Large intestine (tissue), 3 donors: ENCODE results near the gene RAB5B. TPM values are rescaled to one million over a fixed set of nuclear protein-coding genes. Genes with fewer than 3 reads are reported as not detected.

ENCODE experiments used
- DNase-seq, 2 donors: peaks; one replicate each; pipeline versions ENCODE4 v3.0.0 to v3.0.0-alpha.2; 2013
- H3K27ac ChIP-seq: one replicate; pipeline ENCODE4 v1.5.1; 2013; ENCODE audit warnings: low read length
- H3K27me3 ChIP-seq: 2 replicates; pipeline ENCODE4 v1.6.1; 2013; ENCODE audit warnings: low read length; ENCODE audit not compliant: control insufficient read depth, insufficient read depth
- H3K36me3 ChIP-seq: 2 replicates; pipeline ENCODE4 v1.6.1; 2013; ENCODE audit warnings: low read length; ENCODE audit not compliant: control insufficient read depth, insufficient read depth
- H3K4me1 ChIP-seq: one replicate; pipeline ENCODE4 v1.6.1; 2013; ENCODE audit warnings: low read length; ENCODE audit not compliant: control insufficient read depth, insufficient read depth
- H3K4me3 ChIP-seq: one replicate; pipeline ENCODE4 v1.5.1; 2013; ENCODE audit warnings: low read length
- H3K9me3 ChIP-seq: one replicate; pipeline ENCODE4 v1.6.1; 2013; ENCODE audit warnings: mild to moderate bottlenecking, low read depth, low read length, moderate library complexity; ENCODE audit not compliant: control insufficient read depth
- WGBS: methylation state at CpG from one replicate; pipeline ENCODE4 v1.1.5; 2013; ENCODE audit warnings: low lambda C conversion rate; ENCODE audit not compliant: insufficient coverage; 5-methylcytosine and 5-hydroxymethylcytosine counted together
- polyA plus RNA-seq: library from polyadenylated mRNA; unstranded; fragments of 120-200 nt; gene quantifications from one replicate; pipeline ENCODE4 v1.2.1, GENCODE V29; 2013

Gene RAB5B
- polyA plus RNA-seq, 1 donor, result 112 TPM

DNA sequence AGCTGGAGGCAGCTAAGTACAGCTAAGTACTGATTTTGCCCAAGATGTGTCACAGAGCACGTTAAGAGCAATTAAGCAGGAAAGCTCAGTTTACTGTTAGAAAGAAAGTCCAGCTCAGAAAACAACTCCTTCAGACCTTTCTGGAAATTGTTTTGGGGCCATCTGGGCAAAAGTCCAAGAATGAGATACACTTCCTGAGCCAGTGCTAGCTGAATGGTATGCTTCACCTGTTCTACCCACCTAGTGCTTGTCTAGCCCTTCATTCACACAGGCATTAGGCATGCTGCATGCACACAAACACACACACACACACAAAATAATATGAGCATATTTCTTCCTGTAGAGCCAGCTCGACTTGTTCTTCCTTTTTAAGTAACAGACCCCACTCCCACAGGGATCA lies 40.3 kb downstream of the RAB5B start:
- DNase-seq, result peak; percentile 71 to 90
- peak overlapping the region; percentile 84 for H3K27ac ChIP-seq
- no peaks in the 10 kb centered on the region for H3K27me3 ChIP-seq
- no peaks in the 10 kb centered on the region for H3K9me3 ChIP-seq
- H3K36me3 ChIP-seq, result no peaks in the 10 kb centered on the region
- H3K4me1 ChIP-seq, result peaks cover 68% of the 10 kb centered on the region
- H3K4me3 ChIP-seq, result no peak overlapping the region
- WGBS, result no CpG with 5 or more reads among the region's 2 CpGs

DNA sequence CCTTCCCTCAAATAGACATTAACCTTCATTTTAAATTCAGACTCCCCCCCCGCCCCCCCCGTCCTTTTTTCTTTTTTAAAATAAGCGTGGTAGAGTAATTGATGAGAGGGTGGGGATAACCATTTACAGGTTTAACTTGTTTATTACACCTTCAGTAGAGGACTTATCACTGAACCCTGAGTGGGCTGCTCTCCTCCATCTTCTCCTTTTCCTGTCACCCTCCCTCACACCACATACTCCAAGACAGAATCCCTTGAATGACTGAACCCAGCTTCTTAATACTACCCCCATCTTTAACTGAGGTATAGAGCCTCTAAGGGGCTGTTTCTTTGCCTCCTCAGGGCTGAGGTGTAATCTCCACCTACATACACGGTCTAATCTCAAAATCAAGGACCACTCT lies 43.3 kb downstream of the RAB5B start:
- no CpG with 5 or more reads among the region's 4 CpGs for WGBS
- H3K4me3 ChIP-seq, result no peak overlapping the region
- H3K27ac ChIP-seq, result peak overlapping the region; percentile 82
- no peaks in the 10 kb centered on the region for H3K36me3 ChIP-seq
- no peaks in the 10 kb centered on the region for H3K9me3 ChIP-seq
- peaks cover 77% of the 10 kb centered on the region for H3K4me1 ChIP-seq
- no peak for DNase-seq
- H3K27me3 ChIP-seq, result no peaks in the 10 kb centered on the region

DNA sequence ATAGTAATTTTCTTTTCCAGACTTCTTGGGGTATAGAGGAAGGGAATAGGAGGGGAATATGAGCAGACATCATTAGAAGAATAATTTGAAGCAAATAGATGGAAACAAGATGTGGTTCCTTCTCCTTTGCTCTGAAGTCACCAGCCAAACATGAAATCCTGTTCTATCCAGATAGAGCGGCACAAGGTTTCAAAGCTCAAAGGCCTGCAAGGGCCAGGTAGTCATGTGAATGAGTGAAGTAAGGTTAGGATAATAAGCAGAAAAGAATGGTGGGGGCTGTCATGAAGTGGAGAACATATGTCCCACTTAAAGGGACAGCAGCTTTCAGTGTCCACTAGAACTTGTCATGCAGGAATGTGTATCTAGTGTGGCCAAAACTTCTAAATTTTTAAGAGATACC lies 44.5 kb downstream of the RAB5B start:
- no peaks in the 10 kb centered on the region for H3K27me3 ChIP-seq
- peak overlapping the region; percentile 82 for H3K27ac ChIP-seq
- no peaks in the 10 kb centered on the region for H3K9me3 ChIP-seq
- DNase-seq, result peak; percentile 66 to 87
- H3K4me1 ChIP-seq, result peaks cover 73% of the 10 kb centered on the region
- 20% methylated on average over 1 of the region's 1 CpG for WGBS
- H3K4me3 ChIP-seq, result no peak overlapping the region
- no peaks in the 10 kb centered on the region for H3K36me3 ChIP-seq

DNA sequence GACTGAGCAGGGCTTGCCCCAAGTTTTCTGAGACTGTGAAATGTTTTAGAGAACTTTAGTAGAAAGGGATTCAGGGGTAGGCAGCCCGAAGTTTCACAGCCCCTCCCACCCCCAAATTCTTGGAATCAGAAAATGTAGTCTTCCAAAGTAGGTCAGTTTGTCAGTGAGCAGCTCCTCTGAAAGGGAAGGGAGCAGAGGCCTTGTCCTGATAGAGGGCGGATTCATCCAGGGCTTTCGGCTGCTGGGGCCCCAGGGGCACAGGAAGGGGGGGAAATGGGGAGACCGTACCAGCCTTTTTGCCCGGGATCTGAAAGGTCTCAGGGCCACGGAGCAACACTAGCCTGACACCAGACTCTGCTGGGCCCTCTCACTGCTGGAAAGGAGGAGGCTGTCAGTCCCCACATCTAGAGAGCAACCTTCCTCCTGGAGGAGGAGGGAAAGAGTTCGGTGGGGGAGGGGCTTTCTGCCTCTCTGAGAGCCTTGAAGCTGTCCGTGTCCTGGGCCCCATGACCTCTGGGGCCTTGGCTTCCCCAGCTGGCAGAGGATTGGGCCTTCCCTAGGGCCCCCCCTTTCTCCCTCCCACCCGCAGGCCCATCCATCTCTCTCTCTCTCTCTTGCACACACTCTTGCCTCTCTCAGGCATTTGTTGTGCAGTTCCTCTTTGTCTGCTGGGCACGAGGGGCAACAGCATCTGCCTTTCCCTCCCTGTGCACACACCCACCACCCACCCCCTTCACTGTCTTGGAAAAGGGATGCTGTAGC lies 46.7 kb downstream of the RAB5B start, which contains the start of gene IKZF4:
TSS of gene IKZF4 (plus strand) at position 621 of the 762 bp plus-strand sequence. CDS start 451 bp downstream, outside the sequence.
- H3K36me3 ChIP-seq, result peaks cover 11% of the 10 kb centered on the region
- peak within 1 kb of the TSS; percentile 51 for H3K4me3 ChIP-seq
- peaks cover 57% of the 10 kb centered on the region for H3K4me1 ChIP-seq
- peak within 1 kb of the TSS; percentile 82 for H3K27ac ChIP-seq
- H3K27me3 ChIP-seq, result no peaks in the 10 kb centered on the region
- peak; percentile 80 to 88 for DNase-seq
- WGBS, result 20% methylated on average over 1 of the region's 10 CpGs
- H3K9me3 ChIP-seq, result no peaks in the 10 kb centered on the region

DNA sequence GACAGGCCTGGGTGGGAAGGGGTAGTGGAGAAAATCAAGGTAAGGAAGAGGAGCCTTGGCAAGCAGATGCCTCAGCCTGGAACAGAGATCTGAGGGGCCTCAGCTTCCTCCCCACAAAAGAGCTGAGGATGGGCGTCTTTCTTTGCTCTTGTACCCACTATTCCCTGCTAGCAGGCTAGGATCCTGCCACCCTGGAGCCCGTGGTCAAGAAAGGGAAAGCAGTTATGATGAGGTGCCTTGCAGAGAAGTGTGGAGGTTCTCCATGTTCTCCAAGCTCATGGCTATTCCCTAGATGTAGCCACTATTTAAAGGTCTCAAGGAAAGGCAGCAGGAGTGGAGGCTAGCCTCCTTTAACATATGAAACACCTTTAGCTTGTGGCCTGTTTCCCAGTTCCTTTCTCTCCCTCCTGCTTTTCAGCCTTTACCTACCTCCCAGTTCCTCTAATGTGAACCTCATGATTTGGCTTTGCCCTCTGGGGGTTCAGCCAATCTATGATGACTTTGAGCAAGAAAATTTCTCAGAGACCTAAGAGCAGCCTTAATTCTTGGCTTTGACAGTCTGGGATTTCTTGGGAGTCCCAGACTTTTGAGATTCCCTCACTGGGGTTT lies 48.1 kb downstream of the RAB5B start:
- H3K36me3 ChIP-seq, result peaks cover 21% of the 10 kb centered on the region
- no peaks in the 10 kb centered on the region for H3K9me3 ChIP-seq
- peak overlapping the region; percentile 82 for H3K27ac ChIP-seq
- H3K27me3 ChIP-seq, result no peaks in the 10 kb centered on the region
- 0% methylated on average over 1 of the region's 2 CpGs for WGBS
- peak overlapping the region; percentile 51 for H3K4me3 ChIP-seq
- peak in 1 of 2 donors; percentile 55 for DNase-seq
- peaks cover 54% of the 10 kb centered on the region for H3K4me1 ChIP-seq

DNA sequence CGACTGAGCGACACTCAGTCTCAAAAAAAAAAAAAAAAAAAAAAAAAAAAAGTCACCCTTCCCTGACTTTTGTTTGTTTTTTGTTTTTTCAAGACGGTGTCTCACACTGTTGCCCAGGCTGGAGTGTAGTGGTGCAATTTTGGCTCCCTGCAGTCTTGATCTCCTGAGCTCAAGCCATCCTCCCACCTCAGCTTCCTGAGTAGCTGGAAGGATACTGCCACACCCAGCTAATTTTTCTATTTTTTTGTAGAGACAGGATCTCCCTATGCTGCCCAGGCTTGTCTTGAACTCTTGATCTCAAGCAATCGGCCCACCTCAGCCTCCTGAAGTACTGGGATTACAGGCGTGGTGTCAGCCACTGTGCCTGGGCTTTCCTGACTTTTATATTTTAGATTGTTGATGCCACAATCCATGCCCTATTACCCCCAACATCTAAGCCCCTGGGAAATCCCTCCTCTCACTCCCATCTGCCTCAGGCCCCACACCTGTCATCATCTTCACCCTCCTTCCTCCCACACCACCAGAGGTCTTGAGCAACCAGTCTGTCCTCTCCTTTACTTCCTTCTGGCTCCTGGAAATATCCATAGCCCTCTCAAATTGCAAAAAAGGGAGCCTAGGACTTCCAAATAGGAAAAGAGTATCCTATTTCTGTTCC lies 54.8 kb downstream of the RAB5B start:
- Histone ChIP-seq H3K4me1 (peaks cover 9% of the 10 kb centered on the region), H3K4me3 (no peak overlapping the region), H3K36me3 (peaks cover 55% of the 10 kb centered on the region), H3K27ac (peak overlapping the region; percentile 17), H3K9me3 (no peaks in the 10 kb centered on the region), H3K27me3 (no peaks in the 10 kb centered on the region)
- 60% methylated on average over 1 of the region's 5 CpGs for WGBS
- DNase-seq, result no peak

DNA sequence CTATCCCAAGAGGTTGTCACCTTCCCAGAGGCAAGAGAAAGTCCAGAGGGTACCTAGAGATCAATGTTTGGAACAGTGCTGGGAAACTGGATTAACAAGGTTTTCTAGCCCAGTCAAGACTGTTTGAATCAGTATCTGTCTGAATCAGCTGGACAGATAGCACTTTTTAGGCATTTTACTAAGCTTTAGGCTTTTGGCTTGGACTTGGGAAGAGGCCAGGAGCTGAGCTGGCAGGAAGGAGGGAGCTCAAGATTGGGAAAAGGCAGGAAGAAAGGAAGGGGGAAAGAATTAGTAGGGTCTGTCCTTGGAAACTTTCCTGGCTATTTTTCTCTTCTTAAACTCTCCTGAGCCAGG lies 55.3 kb downstream of the RAB5B start:
- Histone ChIP-seq H3K4me1 (peaks cover 9% of the 10 kb centered on the region), H3K36me3 (peaks cover 56% of the 10 kb centered on the region), H3K4me3 (no peak overlapping the region), H3K27ac (peak overlapping the region; percentile 17), H3K27me3 (no peaks in the 10 kb centered on the region), H3K9me3 (no peaks in the 10 kb centered on the region)
- no peak for DNase-seq

DNA sequence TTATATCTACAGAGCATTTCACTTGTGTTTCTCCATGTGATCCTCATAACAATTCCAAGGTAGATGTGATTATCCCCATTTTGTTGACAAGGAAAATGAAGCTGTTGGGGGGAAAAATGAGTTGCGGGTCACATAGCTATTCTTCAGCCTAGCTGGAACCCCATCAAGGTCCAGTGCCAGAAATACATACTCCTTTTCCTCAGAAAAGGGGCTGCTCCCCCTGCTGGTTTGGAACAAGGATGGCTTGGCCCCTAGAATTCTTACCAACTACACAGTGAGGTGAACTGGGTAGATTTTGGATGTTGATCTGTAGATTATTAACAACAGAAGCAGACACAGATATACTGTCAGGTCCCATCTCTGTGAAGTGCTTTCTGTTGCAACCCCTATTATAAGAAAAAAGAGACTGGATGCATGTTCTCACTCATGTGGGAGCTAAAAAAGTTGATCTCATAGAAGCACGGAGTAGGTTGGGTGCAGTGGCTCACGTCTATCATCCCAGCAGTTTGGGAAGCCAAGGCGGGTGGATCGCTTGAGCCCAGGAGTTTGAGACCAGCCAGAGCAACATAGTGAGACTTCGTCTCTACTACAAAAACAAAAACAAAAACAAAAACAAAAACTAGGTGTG lies 55.9 kb downstream of the RAB5B start:
- H3K27me3 ChIP-seq, result no peaks in the 10 kb centered on the region
- 90% methylated on average over 2 of the region's 6 CpGs for WGBS
- H3K36me3 ChIP-seq, result peaks cover 59% of the 10 kb centered on the region
- DNase-seq, result peak; percentile 36 to 52
- no peak overlapping the region for H3K4me3 ChIP-seq
- no peaks in the 10 kb centered on the region for H3K9me3 ChIP-seq
- peaks cover 9% of the 10 kb centered on the region for H3K4me1 ChIP-seq
- H3K27ac ChIP-seq, result no peak overlapping the region

DNA sequence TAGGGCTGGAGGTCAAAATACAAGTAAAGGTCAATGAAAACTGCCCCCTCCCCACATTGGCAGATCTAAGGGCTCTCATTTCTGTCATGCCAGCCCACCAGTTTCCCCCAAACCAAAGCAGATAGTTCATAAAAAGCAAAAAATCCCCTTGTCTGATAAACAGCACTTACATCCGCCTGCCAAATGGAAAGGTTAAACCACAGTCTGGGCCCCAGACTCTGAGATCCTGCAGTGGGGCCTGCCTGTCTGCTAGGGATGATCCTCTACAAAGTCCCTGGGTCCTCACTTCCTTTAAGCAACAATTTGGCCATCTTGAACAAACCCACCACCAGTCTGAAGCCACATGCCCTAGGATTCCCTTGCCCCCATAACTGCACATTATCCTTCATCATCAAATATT lies 58.1 kb downstream of the RAB5B start:
- Histone ChIP-seq H3K4me1 (peaks cover 9% of the 10 kb centered on the region), H3K4me3 (no peak overlapping the region), H3K27me3 (no peaks in the 10 kb centered on the region), H3K9me3 (no peaks in the 10 kb centered on the region), H3K36me3 (peaks cover 63% of the 10 kb centered on the region), H3K27ac (no peak overlapping the region)
- WGBS, result no CpG with 5 or more reads among the region's 1 CpG
- no peak for DNase-seq

DNA sequence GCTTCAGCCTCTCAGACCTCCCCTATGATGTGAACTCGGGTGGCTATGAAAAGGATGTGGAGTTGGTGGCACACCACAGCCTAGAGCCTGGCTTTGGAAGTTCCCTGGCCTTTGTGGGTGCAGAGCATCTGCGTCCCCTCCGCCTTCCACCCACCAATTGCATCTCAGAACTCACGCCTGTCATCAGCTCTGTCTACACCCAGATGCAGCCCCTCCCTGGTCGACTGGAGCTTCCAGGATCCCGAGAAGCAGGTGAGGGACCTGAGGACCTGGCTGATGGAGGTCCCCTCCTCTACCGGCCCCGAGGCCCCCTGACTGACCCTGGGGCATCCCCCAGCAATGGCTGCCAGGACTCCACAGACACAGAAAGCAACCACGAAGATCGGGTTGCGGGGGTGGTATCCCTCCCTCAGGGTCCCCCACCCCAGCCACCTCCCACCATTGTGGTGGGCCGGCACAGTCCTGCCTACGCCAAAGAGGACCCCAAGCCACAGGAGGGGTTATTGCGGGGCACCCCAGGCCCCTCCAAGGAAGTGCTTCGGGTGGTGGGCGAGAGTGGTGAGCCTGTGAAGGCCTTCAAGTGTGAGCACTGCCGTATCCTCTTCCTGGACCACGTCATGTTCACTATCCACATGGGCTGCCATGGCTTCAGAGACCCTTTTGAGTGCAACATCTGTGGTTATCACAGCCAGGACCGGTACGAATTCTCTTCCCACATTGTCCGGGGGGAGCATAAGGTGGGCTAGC lies 60.9 kb downstream of the RAB5B start:
- Histone ChIP-seq H3K4me3 (no peak overlapping the region), H3K9me3 (no peaks in the 10 kb centered on the region), H3K27ac (no peak overlapping the region), H3K36me3 (peaks cover 56% of the 10 kb centered on the region), H3K27me3 (no peaks in the 10 kb centered on the region), H3K4me1 (no peaks in the 10 kb centered on the region)
- WGBS, result no CpG with 5 or more reads among the region's 21 CpGs
- DNase-seq, result no peak
